HCT116 (cell line): Measurements from ENCODE around the gene OBSCN. TPM values are rescaled to one million over a fixed set of nuclear protein-coding genes. Genes with fewer than 3 reads are reported as not detected.

Experiments used
- ATAC-seq: fragments of 200-7000 bp; cut with Tn5 transposase; 2 replicates; pipeline ENCODE4 v1.9.1; 2020; ENCODE audit warnings: mild to moderate bottlenecking, moderate library complexity
- BruUV-seq: library from RNA; stranded (reverse); fragments of 400-500 nt; replicated peaks from 2 replicates; lab custom pipeline; 2021; lab: Mats Ljungman, UMichigan
- CTCF ChIA-PET: fragments of 300-600 bp; sonication (Branson Sonifier 250); formaldehyde crosslinking; loops from one replicate; lab custom pipeline; 2021; ENCODE audit warnings: antibody characterized with exemption; lab: Charles Lee
- POLR2A ChIA-PET: fragments of 300-600, 350-600 bp; sonication (Branson Sonifier 250); formaldehyde crosslinking; loops from one replicate; lab custom pipeline; 2021; ENCODE audit warnings: antibody characterized with exemption; lab: Charles Lee
- RAD21 ChIA-PET, 2 experiments: fragments of 300-600 bp; sonication (Branson Sonifier 250); formaldehyde crosslinking; loops; one replicate each; lab custom pipeline; 2023; ENCODE audit warnings: low total read pairs in 2 of 2; ENCODE audit not compliant: uncharacterized antibody in 2 of 2, unreplicated experiment in 2 of 2, low non-redundant PET in 1 of 2; lab: Charles Lee
- DNase-seq: peaks from one replicate; pipeline ENCODE4 v3.0.0-alpha.2; 2010; ENCODE audit warnings: low read depth, low spot score
- H2AFZ ChIP-seq: fragments of 200-600 bp; shearing (Covaris generic), sonication (generic); 2 replicates; pipeline ENCODE4 v1.6.1; 2017; ENCODE audit warnings: low read depth, mixed run types, mixed read lengths, antibody characterized with exemption, low read length; ENCODE audit not compliant: poor library complexity, severe bottlenecking
- H3K27ac ChIP-seq: 2 replicates; pipeline ENCODE4 v1.5.1; 2012; ENCODE audit warnings: low read depth, low read length
- H3K27me3 ChIP-seq: fragments of 200-600 bp; sonication (generic); 2 replicates; pipeline ENCODE4 v1.6.1; 2016; ENCODE audit warnings: mixed run types, low read length, mixed read lengths; ENCODE audit not compliant: insufficient read depth
- H3K36me3 ChIP-seq, 2 experiments: fragments of 200-500 bp in 1 of 2; fragments of 200-600 bp in 1 of 2; sonication (Bioruptor generic) in 1 of 2; sonication (generic) in 1 of 2; 2 replicates each; pipeline versions ENCODE4 v1.5.1 to v1.6.1; 2014 to 2016; ENCODE audit warnings: low read length in 2 of 2, inconsistent platforms in 1 of 2, mixed read lengths in 1 of 2, mixed run types in 1 of 2; ENCODE audit not compliant: insufficient read depth in 2 of 2, control insufficient read depth in 1 of 2
- H3K4me1 ChIP-seq, 2 experiments: fragments of 200-600 bp in 1 of 2; sonication (generic) in 1 of 2; 2 replicates each; pipeline versions ENCODE4 v1.5.1 to v1.6.1; 2012 to 2017; ENCODE audit warnings: low read length in 2 of 2, inconsistent platforms in 1 of 2, mild to moderate bottlenecking in 1 of 2, mixed read lengths in 1 of 2, mixed run types in 1 of 2, moderate library complexity in 1 of 2; ENCODE audit not compliant: insufficient read depth in 2 of 2, control insufficient read depth in 1 of 2
- H3K4me2 ChIP-seq: fragments of 200-600 bp; sonication (generic); 2 replicates; pipeline ENCODE4 v1.6.1; 2017; ENCODE audit warnings: mixed run types, low read length, mixed read lengths
- H3K4me3 ChIP-seq, 2 experiments: fragments of 200-600 bp in 1 of 2; sonication (generic) in 1 of 2; replicated peaks in 1 of 2; 2 replicates each; pipeline ENCODE4 v1.5.1; 2011 to 2016; ENCODE audit warnings: low read length in 2 of 2, control low read depth in 1 of 2, low read depth in 1 of 2, mild to moderate bottlenecking in 1 of 2, mixed read lengths in 1 of 2, mixed run types in 1 of 2
- H3K79me2 ChIP-seq: fragments of 200-600 bp; sonication (generic); 2 replicates; pipeline ENCODE4 v1.6.1; 2017; ENCODE audit warnings: mild to moderate bottlenecking, mixed run types, low read length, moderate library complexity, mixed read lengths; ENCODE audit not compliant: insufficient read depth
- H3K9ac ChIP-seq: fragments of 200-600 bp; sonication (generic); 2 replicates; pipeline ENCODE4 v1.6.1; 2016; ENCODE audit warnings: low read length, mixed read lengths
- H3K9me2 ChIP-seq: fragments of 200-600 bp; sonication (generic), shearing (Covaris generic); 2 replicates; pipeline ENCODE4 v1.6.1; 2017; ENCODE audit warnings: mixed run types, mild to moderate bottlenecking, moderate library complexity; ENCODE audit not compliant: insufficient read depth
- H3K9me3 ChIP-seq, 2 experiments: fragments of 200-500 bp in 1 of 2; fragments of 200-600 bp in 1 of 2; sonication (Bioruptor generic) in 1 of 2; sonication (generic) in 1 of 2; 2 replicates each; pipeline ENCODE4 v1.6.1; 2014 to 2017; ENCODE audit warnings: low read length in 2 of 2, mixed read lengths in 2 of 2, inconsistent platforms in 1 of 2, low read depth in 1 of 2, mild to moderate bottlenecking in 1 of 2, mixed run types in 1 of 2, moderate library complexity in 1 of 2; ENCODE audit not compliant: control insufficient read depth in 1 of 2, insufficient read depth in 1 of 2
- H4K20me1 ChIP-seq: fragments of 200-600 bp; sonication (generic), shearing (Covaris generic); 2 replicates; pipeline ENCODE4 v1.6.1; 2017; ENCODE audit warnings: mixed run types, mild to moderate bottlenecking, moderate library complexity; ENCODE audit not compliant: insufficient read depth
- CTCF ChIP-seq, 3 experiments: fragments of 200-600 bp in 1 of 3; sonication (generic) in 1 of 3; IDR thresholded peaks in 2 of 3; conservative IDR thresholded peaks in 1 of 3; 2 replicates each; pipeline ENCODE4 v1.5.1; 2012 to 2017; ENCODE audit warnings: low read depth in 2 of 3, low read length in 2 of 3, antibody characterized with exemption in 1 of 3, borderline replicate concordance in 1 of 3, control low read depth in 1 of 3, mild to moderate bottlenecking in 1 of 3, mixed read lengths in 1 of 3, mixed run types in 1 of 3, moderate library complexity in 1 of 3; ENCODE audit not compliant: insufficient read depth in 1 of 3
- POLR2AphosphoS5 ChIP-seq: IDR thresholded peaks from 2 replicates; pipeline ENCODE4 v1.6.1; 2011; ENCODE audit warnings: mild to moderate bottlenecking, low read depth, low read length, moderate library complexity
- SP1 ChIP-seq: IDR thresholded peaks from 2 replicates; pipeline ENCODE4 v1.6.1; 2012; ENCODE audit warnings: low read depth
- YY1 ChIP-seq: IDR thresholded peaks from 2 replicates; pipeline ENCODE4 v1.6.1; 2011; ENCODE audit warnings: low read length, low read depth, moderate library complexity, mild to moderate bottlenecking; ENCODE audit not compliant: insufficient replicate concordance; ENCODE audit errors: extremely low read depth
- intact Hi-C: fragments of 100-400 bp; cut with micrococcal nuclease; formaldehyde crosslinking; loops from 2 replicates; pipeline ENCODE4 v1.10.0; 2022
- total RNA-seq: library from RNA; stranded (reverse); gene quantifications from one replicate; pipeline ENCODE4 v1.2.1, GENCODE V29; 2021; ENCODE audit not compliant: unreplicated experiment
- TF ChIP-seq, protein P1 (sequence below): IDR thresholded peaks from 2 replicates; pipeline ENCODE4 v1.6.1; 2012
- TF ChIP-seq, protein P2 (sequence below): IDR thresholded peaks from 2 replicates; pipeline ENCODE4 v1.6.1; 2012; ENCODE audit warnings: low read depth

The OBSCN gene
- total RNA-seq, 1 experiment from 2014 or later: 16.6 TPM

GRCh38 chr1:228410671-228411070 is 202.8 kb downstream of the OBSCN start:
- H3K27me3 ChIP-seq: no peaks in the 10 kb centered on the region
- DNase-seq: no peak
- no peak overlapping the region for H3K9ac ChIP-seq
- H3K27ac ChIP-seq: no peak overlapping the region
- ChIA-PET RAD21 (no interaction called here), POLR2A (no interaction called here), CTCF (no interaction called here)
- intact Hi-C loops: no loop called here
- no peak overlapping the region for H3K4me3 ChIP-seq
- H4K20me1 ChIP-seq: no peaks in the 10 kb centered on the region
- no peaks in the 10 kb centered on the region for H3K9me2 ChIP-seq
- H3K4me1 ChIP-seq: peaks cover 5 to 12% of the 10 kb centered on the region in 2 experiments
- no peak overlapping the region for H2AFZ ChIP-seq
- H3K36me3 ChIP-seq: no peaks in the 10 kb centered on the region; a peak in 1 of 4 replicates
- TF ChIP-seq, protein P1, sequence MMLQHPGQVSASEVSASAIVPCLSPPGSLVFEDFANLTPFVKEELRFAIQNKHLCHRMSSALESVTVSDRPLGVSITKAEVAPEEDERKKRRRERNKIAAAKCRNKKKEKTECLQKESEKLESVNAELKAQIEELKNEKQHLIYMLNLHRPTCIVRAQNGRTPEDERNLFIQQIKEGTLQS: no peak
- TF ChIP-seq YY1: no peak
- TF ChIP-seq SP1: no peak
- TF ChIP-seq, protein P2, sequence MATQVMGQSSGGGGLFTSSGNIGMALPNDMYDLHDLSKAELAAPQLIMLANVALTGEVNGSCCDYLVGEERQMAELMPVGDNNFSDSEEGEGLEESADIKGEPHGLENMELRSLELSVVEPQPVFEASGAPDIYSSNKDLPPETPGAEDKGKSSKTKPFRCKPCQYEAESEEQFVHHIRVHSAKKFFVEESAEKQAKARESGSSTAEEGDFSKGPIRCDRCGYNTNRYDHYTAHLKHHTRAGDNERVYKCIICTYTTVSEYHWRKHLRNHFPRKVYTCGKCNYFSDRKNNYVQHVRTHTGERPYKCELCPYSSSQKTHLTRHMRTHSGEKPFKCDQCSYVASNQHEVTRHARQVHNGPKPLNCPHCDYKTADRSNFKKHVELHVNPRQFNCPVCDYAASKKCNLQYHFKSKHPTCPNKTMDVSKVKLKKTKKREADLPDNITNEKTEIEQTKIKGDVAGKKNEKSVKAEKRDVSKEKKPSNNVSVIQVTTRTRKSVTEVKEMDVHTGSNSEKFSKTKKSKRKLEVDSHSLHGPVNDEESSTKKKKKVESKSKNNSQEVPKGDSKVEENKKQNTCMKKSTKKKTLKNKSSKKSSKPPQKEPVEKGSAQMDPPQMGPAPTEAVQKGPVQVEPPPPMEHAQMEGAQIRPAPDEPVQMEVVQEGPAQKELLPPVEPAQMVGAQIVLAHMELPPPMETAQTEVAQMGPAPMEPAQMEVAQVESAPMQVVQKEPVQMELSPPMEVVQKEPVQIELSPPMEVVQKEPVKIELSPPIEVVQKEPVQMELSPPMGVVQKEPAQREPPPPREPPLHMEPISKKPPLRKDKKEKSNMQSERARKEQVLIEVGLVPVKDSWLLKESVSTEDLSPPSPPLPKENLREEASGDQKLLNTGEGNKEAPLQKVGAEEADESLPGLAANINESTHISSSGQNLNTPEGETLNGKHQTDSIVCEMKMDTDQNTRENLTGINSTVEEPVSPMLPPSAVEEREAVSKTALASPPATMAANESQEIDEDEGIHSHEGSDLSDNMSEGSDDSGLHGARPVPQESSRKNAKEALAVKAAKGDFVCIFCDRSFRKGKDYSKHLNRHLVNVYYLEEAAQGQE: no peak
- no peak for TF ChIP-seq CTCF (IDR thresholded peaks at IDR 0.05 in 2 of 3, conservative IDR thresholded peaks at IDR 0.05 in 1 of 3; ENCODE audit: borderline replicate concordance in 1 of 3, insufficient read depth in 1 of 3, low read depth in 2 of 3, low read length in 2 of 3)
- no peak for TF ChIP-seq POLR2AphosphoS5
- no TSS peak for BruUV-seq
- peaks cover 9% of the 10 kb centered on the region for H3K79me2 ChIP-seq
- no peaks in the 10 kb centered on the region for H3K9me3 ChIP-seq
- no peak overlapping the region for H3K4me2 ChIP-seq
- no peak for ATAC-seq
